HepG2 (cell line): ENCODE measurements around the gene GPR17. TPM values are rescaled to one million over a fixed set of nuclear protein-coding genes. Genes with fewer than 3 reads are reported as not detected.

Experiments used
- ATAC-seq: fragments of 200-7000 bp; cut with Tn5 transposase; 3 replicates; pipeline ENCODE4 v1.9.1; 2020; ENCODE audit warnings: mild to moderate bottlenecking, moderate library complexity
- BruUV-seq: library from RNA; stranded (reverse); fragments of 400-500 nt; replicated peaks from 2 replicates; lab custom pipeline; 2021; lab: Mats Ljungman, UMichigan
- CTCF ChIA-PET: fragments of 300-600 bp; formaldehyde crosslinking; extraction: SDS; loops from one replicate; lab custom pipeline; 2021; ENCODE audit warnings: low total read pairs, inconsistent platforms, low intra/inter-chr PET ratio; lab: Yijun Ruan, JAX
- POLR2A ChIA-PET: fragments of 350-600 bp; sonication (Branson Sonifier 250); formaldehyde crosslinking; loops from one replicate; lab custom pipeline; 2020; ENCODE audit warnings: antibody characterized with exemption, inconsistent platforms; lab: Yijun Ruan, JAX
- DNase-seq: peaks from one replicate; pipeline ENCODE4 v3.0.0-alpha.2; 2015; ENCODE audit warnings: low spot score
- FAIRE-seq: peaks from 3 replicates; lab custom pipeline; 2011; peaks lifted over from hg19 to GRCh38; lab: Jason Lieb, UNC
- H2AFZ ChIP-seq: one replicate; pipeline ENCODE4 v1.6.1; 2011; ENCODE audit warnings: low read length, inconsistent platforms
- H3K27ac ChIP-seq: fragments of 300-600 bp; 3 replicates; pipeline ENCODE4 v1.8.0; 2011; ENCODE audit warnings: mixed run types, mild to moderate bottlenecking, mixed read lengths, low read length, inconsistent platforms; ENCODE audit not compliant: insufficient read depth; ENCODE audit errors: extremely low read length
- H3K27me3 ChIP-seq, 2 experiments: fragments of 200-600 bp in 1 of 2; 2 replicates in 1 of 2; 3 replicates in 1 of 2; pipeline versions ENCODE4 v1.6.0 to v1.8.0; 2011; ENCODE audit warnings: low read length in 2 of 2, mild to moderate bottlenecking in 2 of 2, moderate library complexity in 2 of 2, inconsistent platforms in 1 of 2; ENCODE audit not compliant: insufficient read depth in 2 of 2, control insufficient read depth in 1 of 2
- H3K36me3 ChIP-seq, 2 experiments: fragments of 200-600 bp in 1 of 2; replicated peaks in 1 of 2; 2 replicates in 1 of 2; 3 replicates in 1 of 2; pipeline versions ENCODE4 v1.5.1 to v1.8.0; 2011; ENCODE audit warnings: low read length in 2 of 2, inconsistent platforms in 1 of 2; ENCODE audit not compliant: insufficient read depth in 2 of 2, control insufficient read depth in 1 of 2
- H3K4me1 ChIP-seq: 2 replicates; pipeline ENCODE4 v1.5.1; 2012; ENCODE audit warnings: low read length, inconsistent platforms; ENCODE audit not compliant: insufficient read depth
- H3K4me2 ChIP-seq: 2 replicates; pipeline ENCODE4 v1.6.0; 2011; ENCODE audit warnings: low read depth, low read length, inconsistent platforms
- H3K4me3 ChIP-seq, 3 experiments: fragments of 200-600 bp in 1 of 3; sonication (generic), shearing (Covaris generic) in 1 of 3; replicated peaks in 1 of 3; 2 replicates each; pipeline ENCODE4 v1.5.1; 2011 to 2016; ENCODE audit warnings: low read length in 3 of 3, inconsistent platforms in 2 of 3, low read depth in 2 of 3, mild to moderate bottlenecking in 2 of 3, control low read depth in 1 of 3, mixed read lengths in 1 of 3; ENCODE audit not compliant: insufficient read depth in 1 of 3
- H3K79me2 ChIP-seq: one replicate; pipeline ENCODE4 v1.6.1; 2011; ENCODE audit warnings: low read length, inconsistent platforms; ENCODE audit not compliant: insufficient read depth
- H3K9ac ChIP-seq: 2 replicates; pipeline ENCODE4 v1.6.0; 2011; ENCODE audit warnings: mild to moderate bottlenecking, low read depth, low read length, inconsistent platforms; ENCODE audit not compliant: insufficient read depth
- H3K9me3 ChIP-seq: 2 replicates; pipeline ENCODE4 v1.5.1; 2012; ENCODE audit warnings: mild to moderate bottlenecking, low read length
- H4K20me1 ChIP-seq: 2 replicates; pipeline ENCODE4 v1.6.0; 2011; ENCODE audit warnings: inconsistent platforms, mild to moderate bottlenecking, low read length, moderate library complexity; ENCODE audit not compliant: insufficient read depth
- AHR ChIP-seq: IDR thresholded peaks from 2 replicates; pipeline ENCODE4 v1.6.1; 2018; ENCODE audit warnings: missing genetic modification reagents, missing compliant biosample characterization
- CCAR2 ChIP-seq: fragments of 200-400 bp; formaldehyde crosslinking; optimal IDR thresholded peaks from 2 replicates; pipeline ENCODE3; 2018; ENCODE audit warnings: low read depth, mild to moderate bottlenecking, low read length, moderate library complexity
- DPF2 ChIP-seq: sonication (generic); formaldehyde crosslinking; IDR thresholded peaks from 2 replicates; pipeline ENCODE4 v1.4.0; 2020; ENCODE audit warnings: mild to moderate bottlenecking, low read depth, missing genetic modification reagents, borderline replicate concordance
- FLYWCH1 ChIP-seq: sonication (generic); formaldehyde crosslinking; IDR thresholded peaks from 2 replicates; pipeline ENCODE4 v1.8.1; 2023; ENCODE audit warnings: mild to moderate bottlenecking, missing genetic modification reagents
- HNRNPL ChIP-seq: fragments of 200-400 bp; formaldehyde crosslinking; IDR thresholded peaks from 2 replicates; pipeline ENCODE4 v1.6.1; 2017; ENCODE audit warnings: mild to moderate bottlenecking, low read depth, low read length
- HNRNPUL1 ChIP-seq: fragments of 200-400 bp; formaldehyde crosslinking; IDR thresholded peaks from 2 replicates; pipeline ENCODE4 v1.6.1; 2017; ENCODE audit warnings: low read depth, mild to moderate bottlenecking, low read length, moderate library complexity
- KDM3A ChIP-seq: IDR thresholded peaks from 2 replicates; pipeline ENCODE4 v1.6.1; 2018; ENCODE audit warnings: low read depth, missing compliant biosample characterization
- KLF13 ChIP-seq: sonication (generic); formaldehyde crosslinking; IDR thresholded peaks from 2 replicates; pipeline ENCODE4 v1.4.0; 2020; ENCODE audit warnings: mild to moderate bottlenecking, missing genetic modification reagents
- MAFF ChIP-seq: IDR thresholded peaks from 2 replicates; pipeline ENCODE4 v1.6.1; 2011; ENCODE audit warnings: low read depth, low read length, improper control_type of control experiment
- MED8 ChIP-seq: sonication (generic); formaldehyde crosslinking; IDR thresholded peaks from 2 replicates; pipeline ENCODE4 v1.8.1; 2023; ENCODE audit warnings: mild to moderate bottlenecking, missing genetic modification reagents; ENCODE audit not compliant: insufficient replicate concordance
- NKX3-1 ChIP-seq: sonication (generic); formaldehyde crosslinking; IDR thresholded peaks from 2 replicates; pipeline ENCODE4 v1.5.0; 2020; ENCODE audit warnings: missing genetic modification reagents
- POLR2AphosphoS2 ChIP-seq: IDR thresholded peaks from 2 replicates; pipeline ENCODE4 v1.6.1; 2011; ENCODE audit warnings: low read depth, low read length, improper control_type of control experiment
- SP4 ChIP-seq: sonication (generic); formaldehyde crosslinking; IDR thresholded peaks from 2 replicates; pipeline ENCODE4 v1.8.1; 2023; ENCODE audit warnings: mild to moderate bottlenecking, missing genetic modification reagents
- SPEN ChIP-seq: sonication (generic); formaldehyde crosslinking; IDR thresholded peaks from 2 replicates; pipeline ENCODE4 v1.5.1; 2020; ENCODE audit warnings: low read depth, mild to moderate bottlenecking, missing genetic modification reagents
- WIZ ChIP-seq: sonication (generic); formaldehyde crosslinking; IDR thresholded peaks from 2 replicates; pipeline ENCODE4 v1.5.1; 2020; ENCODE audit warnings: mild to moderate bottlenecking, missing genetic modification reagents
- ZBTB20 ChIP-seq: sonication (generic); formaldehyde crosslinking; IDR thresholded peaks from 2 replicates; pipeline ENCODE4 v1.8.1; 2023; ENCODE audit warnings: missing genetic modification reagents, low read depth, mild to moderate bottlenecking, borderline replicate concordance
- ZMAT3 ChIP-seq: sonication (generic); formaldehyde crosslinking; conservative IDR thresholded peaks from 2 replicates; pipeline ENCODE4 v1.7.0; 2021; ENCODE audit warnings: missing genetic modification reagents
- ZNF629 ChIP-seq: sonication (generic); formaldehyde crosslinking; conservative IDR thresholded peaks from 2 replicates; pipeline ENCODE4 v1.5.0; 2020; ENCODE audit warnings: missing genetic modification reagents
- WGBS: methylation state at CpG from one replicate; pipeline ENCODE4 v1.1.6; 2017; ENCODE audit warnings: low lambda C conversion rate; 5-methylcytosine and 5-hydroxymethylcytosine counted together
- in situ Hi-C: cut with HindIII; loops from 2 replicates; pipeline ENCODE4 v1.10.0; 2017; ENCODE audit warnings: low pct_unique_long_range_greater_than_20kb; ENCODE audit not compliant: extremely low pct_ligation_motif_present
- intact Hi-C: fragments of 100-400 bp; cut with micrococcal nuclease; formaldehyde crosslinking; loops from one replicate; pipeline ENCODE4 v1.10.0; 2022; ENCODE audit not compliant: unreplicated experiment
- polyA plus RNA-seq, 8 experiments: library from polyadenylated mRNA; depleted of rRNA in 3 of 8; stranded (reverse) in 7 of 8; unstranded in 1 of 8; fragments of >200 nt; fragmentation: Illumina TruSeq in 4 of 8; extraction: Trizol in 4 of 8; gene quantifications; 2 replicates each; pipeline versions ENCODE4 v1.2.1 to v1.2.3, GENCODE V29; 2011 to 2016; ENCODE audit warnings: low read depth in 4 of 8, missing spikeins in 1 of 8, mixed read lengths in 1 of 8; ENCODE audit not compliant: insufficient read depth in 1 of 8
- total RNA-seq, 5 experiments: library from RNA; depleted of rRNA; stranded (reverse); fragments of >200 nt; fragmentation: Illumina TruSeq; extraction: Trizol; gene quantifications; 2 replicates each; pipeline ENCODE4 v1.2.3, GENCODE V29; 2016; ENCODE audit warnings: low read depth in 1 of 5
- TF ChIP-seq, protein P1 (sequence below): sonication (generic); formaldehyde crosslinking; IDR thresholded peaks from 2 replicates; pipeline ENCODE4 v1.9.0; 2021; ENCODE audit warnings: missing genetic modification reagents, mild to moderate bottlenecking, borderline replicate concordance
- TF ChIP-seq, protein P2 (sequence below): sonication (generic); formaldehyde crosslinking; IDR thresholded peaks from 2 replicates; pipeline ENCODE4 v1.4.0; 2020; ENCODE audit warnings: missing genetic modification reagents, borderline replicate concordance

The GPR17 gene
- total and polyA plus RNA-seq, 2 of the 13 experiments (the other 11 are each of a cell fraction or from before 2014, with no cell fraction given), result not detected

DNA sequence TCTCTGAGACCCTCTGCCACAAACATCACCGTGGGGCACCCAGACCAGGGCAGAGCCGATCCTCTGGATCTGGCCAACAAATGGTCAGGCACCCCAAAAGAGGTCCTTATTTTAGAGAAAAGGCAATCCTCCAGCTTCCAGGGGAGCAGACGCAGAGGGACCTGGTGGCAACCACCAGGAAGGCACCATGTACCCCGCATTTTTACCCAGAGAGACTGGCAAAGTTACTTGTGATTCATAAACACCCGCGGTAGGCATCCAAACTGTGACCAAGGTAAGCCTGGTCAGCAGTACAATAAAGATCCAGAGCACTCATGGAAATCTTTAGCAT, 18.9 kb downstream of the GPR17 start (continued):
- TF ChIP-seq ZMAT3 (CRISPR knock-in tag) (no peak), HNRNPL (no peak), KLF13 (CRISPR knock-in tag) (no peak), KDM3A (CRISPR knock-in tag) (no peak), WIZ (CRISPR knock-in tag) (no peak)
- TF ChIP-seq, protein P1, sequence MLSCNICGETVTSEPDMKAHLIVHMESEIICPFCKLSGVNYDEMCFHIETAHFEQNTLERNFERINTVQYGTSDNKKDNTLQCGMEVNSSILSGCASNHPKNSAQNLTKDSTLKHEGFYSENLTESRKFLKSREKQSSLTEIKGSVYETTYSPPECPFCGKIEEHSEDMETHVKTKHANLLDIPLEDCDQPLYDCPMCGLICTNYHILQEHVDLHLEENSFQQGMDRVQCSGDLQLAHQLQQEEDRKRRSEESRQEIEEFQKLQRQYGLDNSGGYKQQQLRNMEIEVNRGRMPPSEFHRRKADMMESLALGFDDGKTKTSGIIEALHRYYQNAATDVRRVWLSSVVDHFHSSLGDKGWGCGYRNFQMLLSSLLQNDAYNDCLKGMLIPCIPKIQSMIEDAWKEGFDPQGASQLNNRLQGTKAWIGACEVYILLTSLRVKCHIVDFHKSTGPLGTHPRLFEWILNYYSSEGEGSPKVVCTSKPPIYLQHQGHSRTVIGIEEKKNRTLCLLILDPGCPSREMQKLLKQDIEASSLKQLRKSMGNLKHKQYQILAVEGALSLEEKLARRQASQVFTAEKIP (CRISPR knock-in tag), result no peak

DNA sequence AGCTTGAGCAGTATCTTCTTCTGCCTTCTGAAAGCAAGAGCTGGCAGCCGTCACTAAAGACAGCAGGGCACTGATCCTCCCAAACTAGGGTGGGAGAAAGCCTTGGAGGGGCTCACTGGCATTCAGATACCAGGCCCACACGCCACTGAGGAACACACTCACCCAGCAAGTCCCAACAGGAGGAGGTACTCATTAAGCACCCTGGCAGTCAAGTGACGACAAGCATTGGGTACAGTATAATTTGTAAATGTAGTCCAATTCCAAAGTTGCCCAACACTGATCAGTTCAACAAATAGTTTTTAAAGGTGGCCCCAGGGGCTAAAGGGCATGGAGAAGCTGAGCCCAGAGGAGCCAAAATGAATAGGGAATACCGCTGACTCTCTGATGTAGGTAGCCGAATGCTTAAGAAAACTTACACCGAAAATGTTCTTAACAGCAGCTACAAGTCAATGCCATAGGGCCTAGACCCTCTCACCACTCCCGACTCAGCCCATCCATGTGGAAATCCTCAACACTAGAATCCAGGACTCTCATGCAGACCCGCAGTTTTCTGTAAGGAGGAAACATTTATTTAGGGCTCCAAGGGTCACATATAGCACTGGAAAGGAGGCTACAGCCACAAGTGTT, 19.4 kb downstream of the GPR17 start:
- peaks cover 2 to 52% of the 10 kb centered on the region in 2 experiments; a peak in 4 of 5 replicates for H3K27me3 ChIP-seq
- BruUV-seq, result no TSS peak
- ATAC-seq, result no peak
- H3K9me3 ChIP-seq, result no peaks in the 10 kb centered on the region
- H3K4me2 ChIP-seq, result no peak overlapping the region
- DNase-seq, result no peak
- H2AFZ ChIP-seq, result no peak overlapping the region
- FAIRE-seq, result no peak
- no peak overlapping the region for H3K4me3 ChIP-seq
- CTCF ChIA-PET, result no interaction called here
- no peak overlapping the region for H3K9ac ChIP-seq
- TF ChIP-seq MED8 (CRISPR knock-in tag) (no peak), AHR (CRISPR knock-in tag) (no peak), MAFF (no peak), HNRNPUL1 (no peak), CCAR2 (no peak), ZNF629 (CRISPR knock-in tag) (no peak), ZBTB20 (CRISPR knock-in tag) (no peak), FLYWCH1 (no peak), SPEN (CRISPR knock-in tag) (no peak), NKX3-1 (CRISPR knock-in tag) (no peak), DPF2 (CRISPR knock-in tag) (no peak), SP4 (CRISPR knock-in tag) (no peak), POLR2AphosphoS2 (no peak)
- TF ChIP-seq, protein P2, sequence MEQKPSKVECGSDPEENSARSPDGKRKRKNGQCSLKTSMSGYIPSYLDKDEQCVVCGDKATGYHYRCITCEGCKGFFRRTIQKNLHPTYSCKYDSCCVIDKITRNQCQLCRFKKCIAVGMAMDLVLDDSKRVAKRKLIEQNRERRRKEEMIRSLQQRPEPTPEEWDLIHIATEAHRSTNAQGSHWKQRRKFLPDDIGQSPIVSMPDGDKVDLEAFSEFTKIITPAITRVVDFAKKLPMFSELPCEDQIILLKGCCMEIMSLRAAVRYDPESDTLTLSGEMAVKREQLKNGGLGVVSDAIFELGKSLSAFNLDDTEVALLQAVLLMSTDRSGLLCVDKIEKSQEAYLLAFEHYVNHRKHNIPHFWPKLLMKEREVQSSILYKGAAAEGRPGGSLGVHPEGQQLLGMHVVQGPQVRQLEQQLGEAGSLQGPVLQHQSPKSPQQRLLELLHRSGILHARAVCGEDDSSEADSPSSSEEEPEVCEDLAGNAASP (CRISPR knock-in tag), result no peak
- TF ChIP-seq, all 625 proteins: peak for 0
- H3K4me1 ChIP-seq, result peaks cover 14% of the 10 kb centered on the region
- in situ Hi-C loops, result no loop called here
- POLR2A ChIA-PET, result no interaction called here
- no peaks in the 10 kb centered on the region for H3K79me2 ChIP-seq
- intact Hi-C loops, result no loop called here
- WGBS, result 42% methylated on average over 8 of the region's 8 CpGs
- H3K36me3 ChIP-seq, result no peaks in the 10 kb centered on the region
- no peaks in the 10 kb centered on the region for H4K20me1 ChIP-seq
- no peak overlapping the region for H3K27ac ChIP-seq
